ENCODE measurements around the gene MYO6. TPM values are rescaled to one million over a fixed set of nuclear protein-coding genes. Genes with fewer than 3 reads are reported as not detected.

Gene MYO6
- total and polyA plus RNA-seq, 2 of the 4 experiments (the other 2 are of a cell fraction) = 6.1 to 6.8 TPM

Small RNA genes lying within 50 kb of the gene (microRNA-seq; reads per million reads assigned to microRNA genes)
- gene RF00019 (ENCODE audit: insufficient read depth, insufficient read length) = not detected
- gene RNA5SP209 (ENCODE audit: insufficient read depth, insufficient read length) = not detected
- not detected for gene RNU6-155P (ENCODE audit: insufficient read depth, insufficient read length)

Small RNA genes lying within 50 kb of the gene (small RNA-seq; reads per million reads assigned to genes)
- gene RF00019 = 0 reads per million in 5 experiments
- 0 to 0.41 (median 0) reads per million in 5 experiments for gene RNA5SP209
- gene RNU6-155P = 0 reads per million in 5 experiments

Other genes starting within 250 kb of the MYO6 start
- gene SENP6, start 147.4 kb upstream of the MYO6 start, total RNA-seq (2012; rRNA removed) = 25.8 and 48.3 TPM in 2 replicates
- 16.9 and 23.1 TPM in 2 replicates for gene SENP6, start 147.4 kb upstream of the MYO6 start, polyA plus RNA-seq (2012; rRNA removed)

Measured in IMR-90 (cell line).